NCI-H774 (cell line): Measurements from ENCODE around the gene MED29.
"Not testable (repeated sequence)": the region's sequence is repeated elsewhere in the genome, so short reads cannot be mapped to it uniquely, and the experiment has no call there.

Experiments
- DNase-seq: peaks from one replicate; lab custom pipeline; 2025; lab: John Stamatoyannopoulos, UW

Gene MED29

DNA sequence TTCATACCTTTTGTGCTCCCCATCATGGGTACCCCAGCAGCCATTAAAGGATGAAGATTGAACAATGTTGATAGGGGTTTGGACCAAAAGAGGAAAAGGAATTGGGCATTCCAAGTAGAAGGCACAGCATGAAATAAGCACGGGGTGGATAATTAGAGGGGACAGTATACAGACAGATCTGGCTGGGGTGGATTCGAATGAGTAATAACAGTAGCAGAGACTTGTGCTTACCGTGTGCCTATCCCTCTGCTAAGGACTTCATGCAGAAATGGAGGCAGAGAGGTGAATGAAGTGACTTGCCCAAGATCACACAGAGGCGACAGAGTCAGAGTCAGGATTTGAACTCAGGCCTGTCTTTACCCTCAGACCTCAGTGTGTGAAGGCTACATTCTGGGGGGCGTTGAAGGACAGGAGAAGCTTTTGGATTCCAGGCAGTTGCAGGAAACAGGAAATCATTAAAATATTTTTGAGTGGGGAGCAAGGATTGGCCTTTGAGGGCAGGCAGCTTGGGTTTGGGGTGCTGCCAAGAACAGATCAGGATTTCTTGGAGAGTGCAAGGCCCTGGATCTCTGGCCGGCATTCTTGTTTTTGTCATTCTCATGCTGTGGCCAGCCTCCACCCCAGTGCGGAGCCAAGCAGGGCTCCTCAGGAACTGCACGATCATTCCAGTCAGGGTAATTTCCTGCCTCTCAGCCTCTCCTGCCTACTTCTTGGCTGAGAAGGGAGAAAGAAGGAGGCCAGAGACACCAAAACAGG, 19.0 kb upstream of the MED29 start:
- DNase-seq, result no peak

DNA sequence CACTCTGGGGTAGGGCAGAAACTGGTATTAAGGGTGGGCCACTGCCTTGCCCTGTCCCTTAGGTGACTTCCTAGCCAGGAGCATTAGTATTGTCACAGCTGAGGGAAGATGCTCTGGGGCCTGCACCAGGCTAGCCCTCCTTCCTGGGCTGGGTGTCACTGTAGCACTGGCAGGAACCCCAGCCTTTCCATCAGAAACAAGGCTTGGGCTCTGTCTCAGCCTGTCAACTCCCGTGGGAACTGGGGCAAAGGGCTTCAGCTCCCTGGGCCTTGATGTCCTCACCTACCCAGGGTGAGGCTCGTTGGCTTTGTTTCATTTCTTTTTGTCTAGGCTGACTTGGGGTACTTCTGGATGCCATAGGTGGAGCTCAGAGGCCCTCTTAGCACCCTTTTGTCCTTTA, 18.2 kb upstream of the MED29 start:
- DNase-seq, result no peak

DNA sequence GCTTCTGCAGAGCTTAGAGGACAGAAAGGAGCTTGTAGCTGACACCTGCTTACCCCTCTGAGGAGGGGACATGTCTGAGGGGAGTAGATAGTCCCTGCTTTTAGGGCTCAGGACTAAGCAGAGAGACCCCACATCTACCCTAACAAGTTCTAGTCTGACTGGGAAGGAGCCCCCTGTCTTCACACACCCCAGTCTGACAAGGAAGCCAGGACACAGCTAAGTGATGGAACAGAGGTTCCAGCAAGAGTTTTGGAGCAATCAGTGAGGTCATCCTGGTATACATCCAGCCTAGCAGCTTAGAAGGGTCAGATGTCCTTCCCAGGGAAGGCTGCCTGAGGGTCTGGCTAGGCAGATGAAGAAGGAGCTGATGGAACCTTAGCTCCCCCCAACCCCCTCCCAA, 15.2 kb upstream of the MED29 start:
- DNase-seq, result no peak

DNA sequence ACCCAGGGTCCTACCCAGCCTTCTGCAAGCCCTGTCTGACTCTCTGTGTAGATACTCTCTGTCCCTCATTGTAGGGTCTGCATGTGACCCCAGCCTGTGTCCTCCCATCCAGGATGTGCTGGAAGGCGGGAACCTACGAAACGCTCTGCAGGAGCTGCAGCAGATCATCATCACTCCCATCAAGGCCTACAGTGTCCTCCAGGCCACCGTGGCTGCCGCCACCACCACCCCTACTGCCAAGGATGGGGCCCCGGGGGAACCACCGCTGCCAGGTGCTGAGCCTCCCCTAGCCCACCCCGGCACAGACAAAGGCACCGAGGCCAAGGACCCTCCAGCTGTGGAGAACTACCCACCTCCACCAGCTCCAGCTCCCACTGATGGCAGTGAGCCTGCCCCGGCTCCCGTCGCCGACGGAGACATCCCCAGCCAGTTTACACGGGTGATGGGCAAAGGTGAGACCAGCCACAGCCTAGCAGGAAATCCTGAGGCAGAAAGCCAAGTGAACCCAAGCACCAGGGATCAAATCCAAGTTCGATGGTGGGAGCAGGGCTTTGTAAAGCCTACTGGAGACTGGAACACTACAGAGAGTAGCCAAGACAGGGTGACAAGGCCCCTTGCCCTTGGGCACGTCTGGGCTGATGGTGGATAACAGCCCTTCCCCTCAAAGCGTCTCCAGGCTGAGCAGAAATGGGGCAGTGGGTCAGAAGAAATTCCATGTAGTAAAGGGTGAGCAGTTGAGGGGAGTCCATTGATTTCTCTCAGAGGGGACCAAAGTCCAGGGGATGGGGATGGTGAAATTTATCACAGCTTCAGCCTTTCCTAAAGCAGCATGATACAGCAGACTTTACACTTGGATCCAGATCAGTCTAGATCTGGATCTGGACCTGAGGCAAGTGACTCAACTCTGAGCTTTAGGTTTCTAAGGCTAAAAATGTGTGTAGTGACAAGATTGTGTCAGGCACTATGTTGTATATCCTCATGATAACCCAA, 13.5 kb upstream of the MED29 start:
- no peak for DNase-seq

DNA sequence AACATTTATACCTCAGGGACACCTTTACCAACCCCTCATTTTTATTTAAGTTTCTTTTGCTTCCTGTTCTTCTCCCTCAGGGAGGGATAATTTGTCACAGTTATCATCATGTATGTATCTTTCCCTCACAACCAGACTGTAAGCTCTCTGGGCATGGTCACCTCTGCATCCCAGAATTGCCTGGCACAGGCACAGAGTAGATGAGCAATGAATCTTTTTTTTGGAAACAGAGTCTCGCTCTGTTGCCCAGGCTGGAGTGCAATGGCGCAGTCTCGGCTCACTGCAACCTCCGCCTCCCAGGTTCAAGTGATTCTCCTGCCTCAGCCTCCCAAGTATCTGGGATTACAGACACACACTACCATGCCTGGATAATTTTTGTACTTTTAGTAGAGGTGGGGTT, 11.8 kb upstream of the MED29 start:
- DNase-seq, result not testable (repeated sequence)

DNA sequence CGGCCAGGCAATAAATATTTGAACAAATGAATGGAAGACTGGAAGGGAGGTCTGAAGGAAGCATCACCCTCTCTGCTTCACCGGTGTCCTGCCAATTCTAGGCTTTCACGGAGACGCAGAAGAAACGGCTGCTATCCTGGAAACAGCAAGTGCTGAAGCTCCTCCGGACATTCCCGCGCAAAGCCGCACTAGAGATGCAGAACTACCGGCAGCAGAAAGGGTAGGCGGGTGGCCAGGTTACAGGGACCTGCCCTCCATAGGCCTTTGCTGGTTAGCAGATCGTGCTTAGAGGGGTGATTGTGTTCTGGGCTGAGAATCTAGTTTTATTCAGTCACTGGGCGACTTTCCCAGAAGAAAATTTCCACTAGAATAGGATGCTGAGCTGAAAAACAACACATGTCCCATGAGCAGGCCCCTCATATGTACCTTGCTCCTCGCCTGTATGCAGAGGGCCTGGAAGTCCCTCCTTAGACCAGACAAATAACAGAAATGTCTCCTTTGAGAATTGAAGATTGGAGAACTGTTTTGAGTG, 11.2 kb upstream of the MED29 start:
- no peak for DNase-seq

DNA sequence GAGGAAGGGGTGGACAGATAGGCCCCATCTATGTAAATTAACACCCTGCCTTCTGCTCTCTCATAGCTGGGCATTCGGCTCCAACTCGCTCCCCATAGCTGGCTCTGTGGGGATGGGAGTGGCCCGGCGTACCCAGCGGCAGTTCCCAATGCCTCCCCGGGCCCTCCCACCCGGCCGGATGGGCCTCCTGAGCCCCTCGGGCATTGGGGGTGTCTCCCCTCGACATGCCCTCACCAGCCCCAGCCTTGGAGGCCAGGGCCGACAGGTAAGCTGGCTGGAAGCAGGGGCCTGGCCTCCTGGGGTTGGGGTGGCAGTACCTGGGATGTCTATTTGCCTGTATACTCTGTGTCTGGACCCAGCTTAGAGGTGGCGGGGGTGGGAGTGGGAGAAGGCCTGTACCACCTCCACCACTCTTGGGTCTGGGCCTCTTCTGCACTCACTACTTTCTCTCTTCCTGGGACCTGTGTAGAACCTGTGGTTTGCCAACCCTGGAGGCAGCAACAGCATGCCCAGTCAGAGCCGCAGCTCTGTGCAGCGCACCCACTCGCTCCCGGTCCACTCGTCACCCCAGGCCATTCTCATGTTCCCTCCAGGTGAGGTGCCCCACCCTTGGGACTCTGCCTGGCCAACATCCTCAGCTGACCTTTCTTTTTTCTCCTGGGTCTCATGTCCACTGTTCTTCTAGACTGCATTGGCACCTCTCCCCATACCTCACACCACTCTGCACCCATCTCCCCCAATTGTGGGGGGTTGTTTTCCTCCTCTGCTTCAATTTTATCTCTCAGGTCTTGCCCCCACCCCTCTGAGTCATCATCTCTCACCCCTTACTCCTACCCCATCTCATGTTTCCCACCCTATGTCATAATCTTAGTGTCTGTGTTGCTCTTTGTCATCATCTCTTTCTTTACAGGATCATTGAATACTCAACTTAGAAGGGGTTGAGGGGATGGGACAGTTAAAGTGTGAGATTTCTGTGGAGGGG, 10.4 kb upstream of the MED29 start:
- no peak for DNase-seq

DNA sequence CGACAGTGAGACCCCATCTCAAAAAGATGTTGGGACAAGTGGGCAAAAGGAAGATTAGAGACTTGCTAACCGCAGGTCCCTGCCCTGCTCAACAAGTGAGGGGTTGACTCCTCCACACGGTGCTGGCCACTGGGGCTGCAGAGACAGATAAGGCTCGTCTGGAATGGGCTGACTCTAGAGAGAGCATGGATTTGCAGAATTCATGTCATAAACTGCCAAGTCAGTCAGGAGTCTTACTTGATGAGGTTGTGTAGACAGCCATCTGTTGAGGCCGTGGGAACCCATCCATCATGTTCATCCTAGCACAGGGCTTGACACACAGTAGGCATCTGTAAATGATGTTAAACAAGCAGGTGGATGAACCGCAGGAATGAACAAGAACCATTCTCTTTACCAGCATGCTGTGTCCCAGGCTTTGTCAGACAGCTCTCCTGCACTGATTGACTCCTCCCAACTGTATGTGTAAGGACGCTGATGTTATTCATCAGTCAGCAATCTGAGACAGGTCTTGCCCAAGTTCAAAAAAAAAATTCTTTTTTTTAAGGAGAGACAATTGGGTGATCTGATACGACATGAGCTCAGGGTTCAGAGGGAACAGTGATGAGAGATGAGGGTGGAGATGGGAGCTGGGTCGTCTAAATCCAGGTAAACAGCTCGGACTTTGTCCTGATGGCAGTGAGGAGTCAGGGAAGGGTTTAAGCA, 9.1 kb upstream of the MED29 start:
- DNase-seq, result no peak

DNA sequence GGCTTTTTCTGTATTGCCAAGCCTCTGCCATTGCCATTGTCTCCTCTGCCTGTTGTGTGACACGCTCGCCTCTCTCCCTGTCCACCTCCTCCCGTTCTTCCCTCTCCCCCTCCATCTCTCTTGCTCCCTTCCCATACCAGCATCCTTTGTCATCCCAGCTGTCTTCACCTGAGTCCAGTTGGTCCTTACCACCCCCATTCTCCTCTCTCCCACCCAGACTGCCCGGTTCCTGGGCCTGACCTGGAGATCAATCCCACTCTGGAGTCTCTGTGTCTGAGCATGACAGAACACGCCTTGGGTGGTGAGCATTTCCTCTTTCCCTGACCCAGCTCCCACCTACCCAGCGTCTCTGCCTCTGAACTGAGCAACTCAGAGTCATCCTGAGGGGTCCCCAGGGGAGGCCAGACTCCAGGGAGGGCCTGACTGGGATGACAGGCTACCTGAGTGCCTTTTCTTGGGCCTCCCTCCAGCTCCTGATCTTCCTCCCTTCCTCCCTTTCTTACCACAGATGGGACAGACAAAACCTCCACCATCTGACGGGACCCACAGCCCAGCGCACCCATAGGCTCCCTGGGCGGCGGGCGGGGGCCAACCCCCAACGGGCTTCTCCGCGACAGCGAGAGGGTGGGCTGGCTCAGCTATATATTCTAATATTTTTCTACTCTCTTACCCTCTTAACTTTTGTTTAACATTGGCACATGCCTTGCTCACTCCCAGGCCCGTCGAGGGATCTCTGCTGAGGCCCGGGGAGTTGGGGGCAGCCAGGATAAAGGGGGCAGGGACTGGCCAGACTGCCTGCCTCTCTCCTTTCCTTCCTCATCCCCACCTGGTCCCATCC, 8.0 kb upstream of the MED29 start:
- no peak for DNase-seq

DNA sequence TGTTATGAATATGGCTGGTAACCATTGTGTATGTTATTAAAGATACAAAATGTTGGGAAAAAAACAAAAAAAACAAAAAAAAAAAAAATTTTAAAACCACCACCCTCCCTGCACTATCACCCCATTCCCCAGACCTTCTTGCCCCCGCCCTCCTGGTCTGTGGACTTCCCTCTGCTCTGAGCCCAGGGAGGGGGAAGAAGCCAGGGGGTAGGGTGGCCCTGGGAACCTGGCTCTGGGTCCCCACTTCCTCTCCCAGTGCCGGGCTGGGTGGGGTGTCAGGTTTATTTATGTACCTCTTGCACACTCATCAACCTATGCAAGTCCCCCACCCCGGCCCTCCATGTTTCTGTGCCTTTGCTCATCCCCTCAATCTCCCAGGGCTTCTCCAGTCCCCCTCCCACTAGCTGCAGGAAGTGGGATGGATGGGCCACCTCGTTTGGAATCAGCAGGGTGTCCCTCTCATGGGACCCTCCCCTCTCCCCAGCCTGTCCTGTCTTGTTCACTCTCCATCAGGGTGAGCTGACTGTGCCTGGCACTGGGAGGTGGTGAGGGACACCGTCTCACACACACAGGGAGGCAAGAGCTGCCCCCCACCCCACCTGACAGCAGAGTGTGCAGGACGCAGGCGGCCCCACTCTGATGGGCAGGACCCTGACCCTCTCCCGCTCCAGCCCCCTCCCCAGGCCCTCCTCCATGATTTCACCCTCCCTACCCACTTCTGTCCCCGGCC, 6.2 kb upstream of the MED29 start:
- no peak for DNase-seq

DNA sequence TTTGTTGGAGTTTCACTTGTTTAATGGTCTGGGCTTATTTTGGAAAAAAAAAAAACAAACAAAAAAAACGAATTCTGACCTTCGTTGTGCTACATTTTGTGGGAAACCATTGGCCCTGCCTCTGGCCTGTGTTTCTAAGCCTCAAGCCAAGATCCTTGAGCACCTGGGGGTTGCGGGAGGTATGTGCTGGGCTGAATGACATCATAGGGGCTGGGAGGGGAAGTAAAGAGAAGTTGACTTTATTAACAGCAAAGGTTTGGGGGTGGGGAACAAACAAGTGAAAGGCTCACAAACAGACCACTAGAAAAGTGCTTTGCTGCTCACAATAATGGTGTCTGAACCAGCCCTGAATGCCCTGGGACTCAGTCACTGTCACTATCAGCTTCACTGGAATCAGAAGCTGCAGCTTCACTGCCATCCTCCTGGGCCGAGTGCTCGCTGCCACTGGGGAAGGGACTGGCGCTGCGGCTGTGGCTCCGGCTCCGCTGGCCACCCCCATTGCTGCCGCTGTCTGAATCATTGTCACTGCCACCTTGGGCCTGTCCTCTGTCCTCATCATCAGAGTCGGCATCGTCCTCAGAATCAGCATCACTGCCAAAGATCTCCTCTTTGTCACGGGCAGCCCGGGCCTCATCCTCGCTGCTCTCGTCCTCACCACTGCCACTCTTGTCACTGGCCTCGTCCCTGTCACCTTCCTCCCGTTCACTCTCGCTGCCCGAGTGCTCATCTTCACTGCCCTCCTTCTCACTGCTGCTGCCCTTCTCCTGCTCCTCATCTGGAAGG, 5.4 kb upstream of the MED29 start:
- DNase-seq, result no peak

DNA sequence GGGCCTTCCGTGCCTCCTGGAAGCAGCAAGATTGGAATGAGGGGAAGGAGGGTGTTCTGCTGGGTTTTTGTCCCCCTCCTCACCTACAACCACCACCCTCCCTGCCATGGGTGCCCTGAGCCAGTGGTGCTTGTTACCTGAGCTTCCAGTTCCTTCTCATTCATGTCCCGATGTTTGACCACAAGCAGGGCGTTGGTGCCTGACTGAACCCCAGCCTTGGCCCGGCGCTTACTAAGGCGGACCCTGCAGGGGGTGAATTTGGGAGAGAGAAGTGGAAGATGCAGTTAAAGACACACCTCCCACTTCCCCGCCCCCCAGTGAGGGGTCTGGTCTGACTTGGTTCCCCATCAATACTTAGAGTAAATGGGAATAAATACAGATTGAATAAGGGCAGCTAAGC, 4.6 kb upstream of the MED29 start:
- no peak for DNase-seq

DNA sequence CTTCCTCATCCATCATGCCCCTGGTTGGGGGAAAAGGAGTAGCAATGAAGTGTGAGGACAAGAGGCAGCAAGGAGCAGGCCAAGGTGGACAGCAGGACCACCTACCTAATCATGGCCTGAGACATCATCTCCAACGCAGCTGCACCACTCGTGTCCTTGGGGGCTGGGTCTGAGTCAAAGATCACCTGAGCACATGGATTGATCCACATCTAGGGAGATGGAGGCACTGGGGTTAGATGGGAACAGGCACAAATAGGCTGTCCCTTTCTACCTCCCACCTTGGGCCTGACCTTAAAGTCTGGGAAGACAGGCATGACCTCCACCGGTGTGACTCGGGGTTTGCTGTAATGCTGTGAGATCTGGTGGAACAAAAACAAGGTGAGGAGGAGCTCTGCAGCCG, 2.5 kb upstream of the MED29 start:
- DNase-seq, result no peak

DNA sequence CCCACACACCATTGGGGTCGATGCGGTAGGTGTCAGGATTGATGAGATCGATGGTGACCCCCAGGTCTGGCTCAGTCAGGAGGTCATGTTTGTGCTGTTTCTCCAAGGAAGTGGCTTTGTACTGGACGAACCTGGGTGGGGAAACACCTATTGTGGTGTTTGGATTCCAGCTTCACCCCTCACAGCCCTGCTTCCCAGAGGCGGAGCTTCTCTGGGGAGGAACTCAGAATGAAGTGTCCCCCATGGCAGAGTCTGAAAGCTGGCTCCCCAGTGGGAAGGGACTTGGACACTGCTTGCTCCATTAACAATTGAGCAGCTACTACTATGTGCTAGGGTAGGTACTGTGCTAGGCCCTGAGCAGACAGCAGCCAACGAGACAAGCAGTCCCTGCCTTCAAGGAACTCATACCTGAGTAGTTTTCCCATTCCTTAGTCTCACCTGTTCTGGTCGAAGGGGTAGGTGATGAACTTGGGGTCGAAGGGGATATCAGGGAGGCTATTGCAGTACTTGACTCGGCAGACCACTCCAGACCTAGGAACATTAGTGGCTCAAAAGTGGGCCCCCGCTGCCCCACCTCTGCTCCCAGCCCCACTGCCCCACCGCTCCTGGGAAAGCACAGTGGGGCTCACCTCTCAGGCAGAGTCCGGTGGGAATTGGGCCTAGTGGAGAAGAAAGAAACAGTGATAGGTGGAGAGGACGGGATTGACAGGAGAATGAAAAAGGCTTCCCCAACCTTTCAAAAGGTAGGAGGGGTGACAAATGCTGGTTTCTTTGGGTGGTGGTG, 1.4 kb upstream of the MED29 start:
- no peak for DNase-seq

DNA sequence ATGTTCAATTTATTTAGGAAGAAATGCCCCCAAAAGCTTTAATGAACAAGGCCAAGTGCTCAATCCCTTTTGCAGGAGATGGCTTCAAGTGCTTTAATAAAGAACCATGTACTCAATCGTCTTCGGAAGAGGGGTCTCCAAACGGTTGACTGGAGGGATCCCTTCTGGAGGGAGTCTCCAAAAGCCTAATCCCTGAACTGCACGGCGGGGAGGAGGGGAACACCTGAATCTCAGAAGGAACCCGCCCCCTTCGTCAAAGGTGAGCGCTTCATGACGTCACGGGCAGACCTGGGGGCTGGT, 777 bp upstream of the MED29 start:
- no peak for DNase-seq

DNA sequence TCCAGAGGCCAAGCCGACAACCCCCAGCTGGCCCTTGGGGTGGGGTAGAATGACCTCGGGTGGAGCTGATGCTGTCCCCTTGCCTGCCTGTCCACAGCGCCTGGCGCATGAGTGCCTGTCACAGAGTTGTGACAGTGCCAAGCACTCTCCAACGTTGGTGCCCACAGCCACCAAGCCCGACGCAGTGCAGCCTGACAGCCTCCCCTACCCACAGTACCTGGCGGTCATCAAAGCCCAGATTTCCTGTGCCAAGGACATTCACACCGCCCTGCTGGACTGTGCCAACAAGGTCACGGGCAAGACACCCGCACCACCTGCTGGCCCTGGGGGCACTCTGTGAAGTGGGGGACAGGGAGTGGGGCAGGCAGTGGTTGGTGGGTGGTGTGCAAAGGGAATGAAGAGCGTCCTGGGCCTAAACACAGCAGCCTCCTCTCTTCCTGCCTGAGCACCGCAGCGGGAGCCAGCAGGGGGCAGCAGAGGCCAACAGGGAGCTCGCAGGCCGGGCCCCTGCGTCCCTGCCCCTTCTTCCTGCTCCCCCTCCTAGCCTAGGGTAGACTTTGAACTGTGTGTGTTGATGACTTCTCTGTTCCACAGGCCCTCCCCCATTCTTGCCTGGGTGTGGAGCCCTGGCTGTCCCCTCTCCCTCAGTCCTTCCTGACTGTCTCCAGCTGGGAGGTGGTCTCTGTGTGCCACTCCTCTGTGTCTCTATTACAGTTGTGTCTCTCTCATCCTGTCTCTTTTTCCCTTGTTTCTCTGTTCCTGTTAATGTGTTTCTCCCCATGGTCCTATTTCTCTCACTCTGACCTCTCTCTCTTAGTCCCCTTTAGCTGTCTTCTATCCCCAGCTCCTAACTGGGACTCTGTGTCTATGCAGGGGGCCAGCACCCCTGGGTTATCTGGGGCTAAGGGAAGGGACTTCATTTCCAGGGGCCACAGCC, 6.5 kb downstream of the MED29 start:
- peak; percentile 58 for DNase-seq

DNA sequence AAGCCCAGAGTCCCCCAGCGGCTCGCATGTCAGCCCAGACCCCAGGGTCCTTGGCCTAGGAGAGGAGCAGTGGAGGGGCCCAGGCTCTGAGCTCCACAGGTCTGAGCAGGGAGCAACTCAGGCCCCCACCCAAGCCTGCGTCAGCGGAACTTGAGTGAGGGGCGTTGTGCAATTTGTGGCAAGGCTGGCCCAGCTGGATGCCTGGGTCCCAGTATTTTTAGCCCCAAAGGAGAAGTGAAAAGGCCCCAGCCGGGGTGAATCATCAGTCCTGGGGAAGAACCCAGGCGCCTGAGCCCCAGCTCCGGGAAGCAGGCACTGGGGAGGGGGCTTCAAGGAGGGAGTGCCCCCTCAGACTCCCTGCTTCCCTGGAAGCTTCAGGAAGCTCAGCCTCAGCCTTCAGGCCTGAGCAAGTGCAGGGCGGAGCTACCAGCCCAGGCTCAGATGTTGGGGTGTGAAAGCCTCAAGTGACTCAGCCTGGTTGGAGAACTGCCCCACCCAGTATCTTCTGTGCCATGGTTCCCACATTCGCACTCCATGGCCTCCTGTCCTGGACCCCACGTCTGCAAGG, 7.2 kb downstream of the MED29 start:
- no peak for DNase-seq
